Measurements from ENCODE around the gene LINC00305.

Gene LINC00305

DNA sequence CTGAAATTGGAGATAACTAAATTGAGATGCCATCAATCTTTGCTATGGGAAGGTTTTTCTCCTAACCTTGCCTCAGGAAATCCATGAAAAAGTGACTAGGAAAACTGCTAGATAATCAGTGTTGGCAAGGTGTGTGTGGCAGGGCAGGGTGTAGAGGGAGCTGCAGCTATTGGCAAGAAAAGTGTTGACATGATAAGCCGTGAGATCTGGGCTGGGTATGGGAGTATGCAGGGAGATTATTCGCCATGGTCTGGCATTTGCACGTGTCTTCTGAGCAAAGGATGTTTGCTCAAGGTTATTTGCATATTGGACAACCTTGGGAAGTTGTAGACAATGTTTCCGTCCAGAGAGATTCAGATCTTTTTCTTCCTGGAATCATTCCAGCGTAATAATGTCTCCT, 104.3 kb downstream of the LINC00305 start:
- H3K4me3 ChIP-seq (ENCODE audit: low read depth, low read length), result no peak overlapping the region
- TF ChIP-seq, protein P1, sequence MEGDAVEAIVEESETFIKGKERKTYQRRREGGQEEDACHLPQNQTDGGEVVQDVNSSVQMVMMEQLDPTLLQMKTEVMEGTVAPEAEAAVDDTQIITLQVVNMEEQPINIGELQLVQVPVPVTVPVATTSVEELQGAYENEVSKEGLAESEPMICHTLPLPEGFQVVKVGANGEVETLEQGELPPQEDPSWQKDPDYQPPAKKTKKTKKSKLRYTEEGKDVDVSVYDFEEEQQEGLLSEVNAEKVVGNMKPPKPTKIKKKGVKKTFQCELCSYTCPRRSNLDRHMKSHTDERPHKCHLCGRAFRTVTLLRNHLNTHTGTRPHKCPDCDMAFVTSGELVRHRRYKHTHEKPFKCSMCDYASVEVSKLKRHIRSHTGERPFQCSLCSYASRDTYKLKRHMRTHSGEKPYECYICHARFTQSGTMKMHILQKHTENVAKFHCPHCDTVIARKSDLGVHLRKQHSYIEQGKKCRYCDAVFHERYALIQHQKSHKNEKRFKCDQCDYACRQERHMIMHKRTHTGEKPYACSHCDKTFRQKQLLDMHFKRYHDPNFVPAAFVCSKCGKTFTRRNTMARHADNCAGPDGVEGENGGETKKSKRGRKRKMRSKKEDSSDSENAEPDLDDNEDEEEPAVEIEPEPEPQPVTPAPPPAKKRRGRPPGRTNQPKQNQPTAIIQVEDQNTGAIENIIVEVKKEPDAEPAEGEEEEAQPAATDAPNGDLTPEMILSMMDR (IDR thresholded peaks at IDR 0.05; ENCODE audit: control insufficient read depth, extremely low read depth, insufficient read depth), result no peak
- DNase-seq (ENCODE audit: low read depth), result no peak

DNA sequence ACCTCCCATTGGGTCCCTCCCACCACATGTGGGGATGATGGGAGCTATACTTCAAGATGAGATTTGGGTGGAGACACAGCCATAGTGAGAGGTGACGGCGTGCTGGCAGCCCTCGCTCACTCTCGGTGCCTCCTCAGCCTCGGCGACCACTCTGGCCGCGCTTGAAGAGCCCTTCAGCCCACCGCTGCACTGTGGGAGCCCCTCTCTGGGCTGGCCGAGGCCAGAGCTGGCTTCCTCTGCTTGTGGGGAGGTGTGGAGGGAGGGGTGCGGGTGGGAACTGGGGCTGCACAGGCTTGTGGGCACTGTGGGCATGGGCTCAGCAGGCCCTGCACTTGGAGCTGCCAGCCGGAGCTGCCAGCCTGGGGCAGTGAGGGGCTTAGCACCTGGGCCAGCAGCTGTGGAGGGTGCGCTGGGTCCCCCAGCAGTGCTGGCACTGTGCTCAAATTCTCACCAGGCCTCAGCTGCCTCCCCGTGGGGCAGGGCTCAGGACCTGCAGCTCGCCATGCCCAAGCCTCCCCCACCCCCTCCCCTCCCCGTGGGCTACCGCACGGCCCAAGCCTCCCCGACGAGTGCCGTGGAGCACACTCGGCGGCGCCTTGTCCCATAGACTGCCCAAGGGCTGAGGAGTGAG, 106.0 kb downstream of the LINC00305 start:
- no peak for DNase-seq (ENCODE audit: low read depth)
- TF ChIP-seq, protein P1 (IDR thresholded peaks at IDR 0.05; ENCODE audit: control insufficient read depth, extremely low read depth, insufficient read depth), result no peak
- H3K4me3 ChIP-seq (ENCODE audit: low read depth, low read length), result no peak overlapping the region

DNA sequence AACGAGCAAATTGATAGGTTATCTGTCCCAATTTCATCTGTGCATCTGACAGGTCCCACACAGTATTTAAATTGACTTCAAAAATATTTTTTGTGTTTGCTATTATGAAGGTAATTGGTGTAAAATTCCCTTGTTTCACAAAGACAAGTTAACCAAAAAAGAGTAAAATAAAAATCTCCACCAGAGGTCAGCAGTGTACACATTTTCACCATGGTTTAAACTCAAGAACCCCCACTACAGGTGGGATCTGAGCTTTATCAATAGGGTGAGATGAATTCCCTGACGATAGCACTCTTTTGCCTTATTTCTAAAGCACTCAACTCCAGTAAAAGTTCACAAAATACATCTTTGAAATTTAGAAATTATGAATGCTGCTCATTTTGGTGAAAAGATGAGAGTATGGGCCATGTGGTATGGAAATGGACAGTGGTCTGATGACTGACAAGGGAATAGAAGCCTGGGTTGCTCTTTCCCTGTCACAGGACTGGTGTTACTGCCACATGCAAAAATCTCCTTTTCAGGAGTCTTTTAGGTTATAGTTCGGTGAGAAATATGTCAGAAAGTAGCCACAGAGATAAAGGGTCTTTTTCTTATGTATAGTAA, 111.0 kb downstream of the LINC00305 start:
- H3K4me3 ChIP-seq (ENCODE audit: low read depth, low read length), result no peak overlapping the region
- TF ChIP-seq, protein P1 (IDR thresholded peaks at IDR 0.05; ENCODE audit: control insufficient read depth, extremely low read depth, insufficient read depth), result peak; percentile 47
- no peak for DNase-seq (ENCODE audit: low read depth)

DNA sequence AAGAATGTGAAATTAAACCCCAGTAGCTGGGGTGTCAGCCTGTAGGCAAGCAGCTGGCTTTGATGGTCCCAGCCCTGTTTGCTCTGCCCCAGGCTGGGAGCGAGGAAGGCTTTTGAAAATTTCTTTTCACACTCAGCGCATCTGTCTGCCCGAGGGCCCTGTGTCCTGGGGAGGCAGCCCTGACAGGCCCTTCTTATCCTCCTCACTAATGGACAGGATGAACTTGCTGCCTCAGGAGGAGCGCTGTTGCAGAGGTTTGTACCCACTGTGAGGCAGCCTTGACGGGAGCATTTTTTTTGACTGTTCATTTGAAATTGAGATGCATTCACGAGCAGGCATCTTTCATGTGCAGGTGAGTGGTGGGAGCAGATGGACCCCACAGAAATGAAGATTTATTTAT, 116.6 kb downstream of the LINC00305 start:
- TF ChIP-seq, protein P1 (IDR thresholded peaks at IDR 0.05; ENCODE audit: control insufficient read depth, extremely low read depth, insufficient read depth), result no peak
- no peak for DNase-seq (ENCODE audit: low read depth)
- no peak overlapping the region for H3K4me3 ChIP-seq (ENCODE audit: low read depth, low read length)

DNA sequence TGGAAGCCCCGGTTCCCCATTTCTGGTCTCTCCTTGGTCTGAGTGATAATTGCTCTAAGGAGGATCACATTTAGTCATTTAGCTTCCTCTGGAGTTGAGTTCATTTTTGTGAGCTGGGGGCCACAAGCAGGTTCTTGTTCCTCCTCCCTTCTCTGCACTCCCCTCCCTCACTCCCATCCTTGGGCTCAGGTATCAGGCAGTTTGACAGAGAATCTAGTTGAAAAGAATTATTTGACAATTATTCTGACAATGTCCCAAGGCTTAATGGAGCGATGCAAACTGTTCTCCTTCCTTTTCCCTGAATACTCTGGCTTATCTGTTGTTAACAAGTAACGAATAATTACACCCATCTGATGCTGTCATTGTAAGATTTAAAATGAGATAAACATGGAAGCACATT, 117.5 kb downstream of the LINC00305 start:
- DNase-seq (ENCODE audit: low read depth), result no peak
- H3K4me3 ChIP-seq (ENCODE audit: low read depth, low read length), result no peak overlapping the region
- TF ChIP-seq, protein P1 (IDR thresholded peaks at IDR 0.05; ENCODE audit: control insufficient read depth, extremely low read depth, insufficient read depth), result no peak

All from LNCaP clone FGC (cell line).